T-cell (primary cell): ENCODE measurements around the gene MCUR1. TPM values are rescaled to one million over a fixed set of nuclear protein-coding genes. Genes with fewer than 3 reads are reported as not detected.

Source experiments
- ATAC-seq, 4 experiments: fragments of 200-7000 bp in 3 of 4; fragments of 150-1000 bp in 1 of 4; cut with Tn5 transposase; replicated peaks in 1 of 4; 1 replicate in 3 of 4; 2 replicates in 1 of 4; pipeline ENCODE4 v1.10.0; 2021; ENCODE audit warnings: moderate library complexity in 3 of 4, mild to moderate bottlenecking in 2 of 4, moderate number of reproducible peaks in 1 of 4
- CTCF ChIA-PET, 2 donors: fragments of 300-600 bp; sonication (Branson Sonifier 250); formaldehyde crosslinking; loops; one replicate each; lab custom pipeline; 2022; ENCODE audit warnings: antibody characterized with exemption in 2 of 2; lab: Charles Lee
- POLR2A ChIA-PET, 2 donors: fragments of 300-600 bp; sonication (Branson Sonifier 250); formaldehyde crosslinking; loops; one replicate each; lab custom pipeline; 2022; ENCODE audit warnings: antibody characterized with exemption in 2 of 2; lab: Charles Lee
- DNase-seq, 35 experiments: peaks; one replicate each; pipeline versions ENCODE4 v3.0.0 to v3.0.0-alpha.2; 2013 to 2023
- H3K27ac ChIP-seq: one replicate; pipeline ENCODE4 v1.5.1; 2013; ENCODE audit warnings: low read length
- H3K27me3 ChIP-seq, 2 experiments: replicated peaks in 1 of 2; 1 replicate in 1 of 2; 2 replicates in 1 of 2; pipeline versions ENCODE4 v1.6.1 to v1.7.0; 2013; ENCODE audit warnings: low read length in 1 of 2, mixed read lengths in 1 of 2; ENCODE audit not compliant: control insufficient read depth in 2 of 2, insufficient read depth in 2 of 2; ENCODE audit errors: extremely low read depth in 1 of 2
- H3K36me3 ChIP-seq, 2 donors: 1 replicate in 1 of 2; 2 replicates in 1 of 2; pipeline versions ENCODE4 v1.6.1 to v1.7.0; 2013; ENCODE audit warnings: low read length in 1 of 2; ENCODE audit not compliant: control insufficient read depth in 2 of 2, insufficient read depth in 1 of 2; ENCODE audit errors: extremely low read depth in 1 of 2
- H3K4me1 ChIP-seq, 2 experiments: 1 replicate in 1 of 2; 2 replicates in 1 of 2; pipeline versions ENCODE4 v1.6.1 to v1.7.0; 2013; ENCODE audit warnings: low read length in 2 of 2, mixed read lengths in 1 of 2; ENCODE audit not compliant: insufficient read depth in 2 of 2, control insufficient read depth in 1 of 2; ENCODE audit errors: extremely low read depth in 1 of 2
- H3K4me3 ChIP-seq, 2 donors: 1 replicate in 1 of 2; 2 replicates in 1 of 2; pipeline versions ENCODE4 v1.5.1 to v1.7.0; 2013; ENCODE audit warnings: mild to moderate bottlenecking in 2 of 2, low read length in 1 of 2, moderate library complexity in 1 of 2; ENCODE audit not compliant: control insufficient read depth in 1 of 2; ENCODE audit errors: extremely low read depth in 1 of 2
- H3K9me3 ChIP-seq: 2 replicates; pipeline ENCODE4 v1.7.0; 2013
- H3K27ac Mint-ChIP-seq, 2 donors: one replicate each; pipeline ENCODE4 v1.8.0; 2020 to 2021; ENCODE audit warnings: mild to moderate bottlenecking in 2 of 2, mixed read lengths in 2 of 2
- H3K27me3 Mint-ChIP-seq, 2 donors: one replicate each; pipeline ENCODE4 v1.8.0; 2021 to 2022; ENCODE audit warnings: mixed read lengths in 2 of 2
- H3K36me3 Mint-ChIP-seq: one replicate; pipeline ENCODE4 v1.8.0; 2021; ENCODE audit warnings: mixed read lengths
- H3K4me1 Mint-ChIP-seq, 3 donors: one replicate each; pipeline ENCODE4 v1.8.0; 2020 to 2022; ENCODE audit warnings: mixed read lengths in 3 of 3, mild to moderate bottlenecking in 1 of 3
- H3K4me3 Mint-ChIP-seq, 3 donors: one replicate each; pipeline ENCODE4 v1.8.0; 2020 to 2022; ENCODE audit warnings: mild to moderate bottlenecking in 3 of 3, mixed read lengths in 3 of 3, moderate library complexity in 3 of 3
- H3K9me3 Mint-ChIP-seq, 3 donors: one replicate each; pipeline ENCODE4 v1.8.0; 2020 to 2022; ENCODE audit warnings: mixed read lengths in 3 of 3
- WGBS: methylation state at CpG from one replicate; pipeline ENCODE4 v1.1.5; 2013; ENCODE audit warnings: missing lambda C conversion rate; ENCODE audit not compliant: insufficient coverage; 5-methylcytosine and 5-hydroxymethylcytosine counted together
- total RNA-seq, 35 experiments: library from RNA in 6 of 35; stranded (reverse) in 6 of 35; fragments of 120-200 nt in 1 of 35; gene quantifications; one replicate each; pipeline versions ENCODE4 v1.2.1 to v1.2.4 and lab custom pipeline; 2013 to 2026

The MCUR1 gene
- total RNA-seq, 5 donors from 2014 or later (not counting 1 experiment from before 2014, with no cell fraction given) = 7.1 to 12.6 (median 9.3) TPM

DNA sequence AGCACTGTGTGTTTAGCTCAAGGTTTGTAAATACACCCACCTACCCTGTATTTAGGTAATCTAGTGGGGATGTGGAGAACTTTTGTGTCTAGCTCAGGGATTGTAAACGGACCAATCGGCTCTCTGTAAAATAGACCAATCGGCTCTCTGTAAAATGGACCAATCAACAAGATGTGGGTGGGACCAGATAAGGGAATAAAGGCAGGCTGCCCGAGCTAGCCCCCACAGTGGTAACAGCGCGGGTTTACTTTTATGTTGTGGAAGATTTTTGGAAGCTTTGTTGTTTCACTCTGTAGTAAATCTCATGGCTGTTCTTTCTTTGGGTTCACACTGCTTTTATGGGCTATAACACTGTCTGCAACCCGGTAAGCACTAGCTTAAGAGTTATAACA, 70.6 kb downstream of the MCUR1 start:
- H3K27me3 Mint-ChIP-seq = no peaks in the 10 kb centered on the region
- H3K27me3 ChIP-seq = no peaks in the 10 kb centered on the region
- H3K36me3 ChIP-seq = no peaks in the 10 kb centered on the region
- no peak overlapping the region for H3K4me3 ChIP-seq
- CTCF ChIA-PET = interaction anchor here in 1 of 2 donors (0.6 kb wide), 1 partner anchor 9 kb away, joined by 4 read pairs; no protein-coding TSS in a partner anchor
- DNase-seq = no peak
- H3K36me3 Mint-ChIP-seq = no peaks in the 10 kb centered on the region
- POLR2A ChIA-PET = no interaction called here
- 100% methylated on average over 4 of the region's 7 CpGs for WGBS
- no peak for ATAC-seq
- H3K9me3 ChIP-seq = no peaks in the 10 kb centered on the region
- no peak overlapping the region for H3K4me3 Mint-ChIP-seq
- H3K4me1 ChIP-seq = peaks cover 0 to 14% of the 10 kb centered on the region in 2 experiments
- peaks cover 0 to 7% (median 0%) of the 10 kb centered on the region in 3 donors for H3K9me3 Mint-ChIP-seq
- peaks cover 0 to 16% (median 10%) of the 10 kb centered on the region in 3 donors for H3K4me1 Mint-ChIP-seq
- no peak overlapping the region for H3K27ac ChIP-seq
- no peak overlapping the region for H3K27ac Mint-ChIP-seq

DNA sequence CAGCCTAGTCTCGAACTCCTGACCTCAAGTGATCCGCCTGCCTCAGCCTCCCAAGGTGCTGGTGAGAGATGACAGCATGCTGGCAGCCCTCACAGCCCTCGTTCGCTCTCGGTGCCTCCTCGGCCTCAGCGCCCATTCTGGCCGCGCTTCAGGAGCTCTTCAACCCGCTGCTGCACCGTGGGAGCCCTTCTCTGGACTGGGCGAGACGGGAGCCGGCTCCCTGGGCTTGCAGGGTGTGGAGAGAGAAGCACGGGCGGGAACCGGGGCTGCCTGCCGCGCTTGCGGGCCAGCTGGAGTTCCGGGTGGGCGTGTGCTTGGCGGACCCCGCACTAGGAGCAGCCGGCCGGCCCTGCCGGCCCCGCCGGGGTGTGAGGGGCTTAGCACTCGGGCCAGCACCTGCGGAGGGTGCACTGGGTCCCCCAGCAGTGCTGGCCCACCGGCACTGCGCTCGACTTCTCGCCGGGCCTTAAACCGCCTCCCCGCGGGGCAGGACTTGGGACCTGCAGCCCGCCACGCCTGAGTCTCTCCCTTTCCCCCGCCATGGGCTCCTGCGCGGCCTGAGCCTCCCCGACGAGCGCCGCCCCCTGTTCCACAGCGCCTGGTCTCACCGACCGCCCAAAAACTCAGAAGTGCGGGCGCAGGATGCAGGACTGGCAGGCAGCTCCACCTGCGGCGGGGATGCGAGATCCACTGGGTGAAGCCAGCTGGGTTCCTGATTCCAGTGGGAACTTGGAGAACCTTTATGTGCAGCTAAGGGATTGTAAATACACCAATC, 71.2 kb downstream of the MCUR1 start:
- no peak overlapping the region for H3K4me3 ChIP-seq
- Mint-ChIP-seq H3K4me3 (peak overlapping the region in 2 of 3 donors; percentile 41 to 43), H3K27me3 (no peaks in the 10 kb centered on the region), H3K36me3 (no peaks in the 10 kb centered on the region), H3K4me1 (peaks cover 0 to 12% (median 7%) of the 10 kb centered on the region in 3 donors), H3K9me3 (peaks cover 0 to 7% (median 0%) of the 10 kb centered on the region in 3 donors), H3K27ac (no peak overlapping the region)
- 86% methylated on average over 53 of the region's 56 CpGs for WGBS
- ATAC-seq = no peak
- no peak overlapping the region for H3K27ac ChIP-seq
- no peaks in the 10 kb centered on the region for H3K36me3 ChIP-seq
- no peaks in the 10 kb centered on the region for H3K27me3 ChIP-seq
- DNase-seq = no peak
- peaks cover 0 to 12% of the 10 kb centered on the region in 2 experiments for H3K4me1 ChIP-seq
- POLR2A ChIA-PET = no interaction called here
- no peaks in the 10 kb centered on the region for H3K9me3 ChIP-seq
- CTCF ChIA-PET = interaction anchor here in 1 of 2 donors (0.6 kb wide), 1 partner anchor 9 kb away, joined by 4 read pairs; no protein-coding TSS in a partner anchor

DNA sequence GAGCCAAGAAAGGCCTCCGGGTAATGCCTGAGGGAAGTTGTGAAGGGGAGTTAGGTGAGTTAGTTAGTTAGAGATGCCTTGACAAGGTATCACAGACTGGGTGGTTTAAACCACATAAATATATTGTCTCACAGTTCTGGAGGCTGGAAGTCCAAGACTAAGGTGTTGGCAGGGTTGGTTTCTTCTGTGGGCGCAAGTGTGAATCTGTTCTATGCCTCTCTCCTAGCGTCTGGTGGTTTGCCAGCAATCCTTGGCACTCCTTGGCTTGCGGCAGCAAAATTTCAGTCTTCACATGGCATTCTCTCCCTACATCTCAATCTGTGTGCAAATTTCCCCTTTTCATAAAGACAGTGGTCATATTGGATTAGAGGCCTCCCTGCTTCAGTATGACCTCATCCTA, 73.0 kb downstream of the MCUR1 start:
- ChIA-PET CTCF (no interaction called here), POLR2A (no interaction called here)
- Mint-ChIP-seq H3K4me1 (no peaks in the 10 kb centered on the region), H3K36me3 (no peaks in the 10 kb centered on the region), H3K27ac (no peak overlapping the region), H3K27me3 (no peaks in the 10 kb centered on the region), H3K4me3 (no peak overlapping the region), H3K9me3 (no peaks in the 10 kb centered on the region)
- Histone ChIP-seq H3K9me3 (no peaks in the 10 kb centered on the region), H3K4me1 (no peaks in the 10 kb centered on the region), H3K27me3 (no peaks in the 10 kb centered on the region), H3K27ac (no peak overlapping the region), H3K4me3 (no peak overlapping the region), H3K36me3 (no peaks in the 10 kb centered on the region)
- 83% methylated on average over 3 of the region's 4 CpGs for WGBS
- ATAC-seq (no peak), DNase-seq (no peak)

Other genes with a start within 250 kb of the MCUR1 start
- gene SIRT5, start 240.0 kb downstream of the MCUR1 start, total RNA-seq = 10 to 100 TPM; 11.7 to 21.5 (median 16.8) TPM
- 10 to 100 TPM; 46.9 to 62.3 (median 59.3) TPM for gene NOL7, start 199.2 kb downstream of the MCUR1 start, total RNA-seq
- 10 to 100 TPM; 44.9 to 59.4 (median 46.8) TPM for gene RANBP9, start 102.7 kb downstream of the MCUR1 start, total RNA-seq
- gene RNF182, start 110.4 kb upstream of the MCUR1 start, total RNA-seq = under 1 TPM in 3 of 5 donors, not detected in 2; 0.16 to 0.49 (median 0.18) TPM